Endothelial cell of umbilical vein (primary cell): Measurements from ENCODE around the gene RARRES1. TPM values are rescaled to one million over a fixed set of nuclear protein-coding genes. Genes with fewer than 3 reads are reported as not detected.

Experiments
- BruUV-seq: library from RNA; stranded (reverse); fragments of 400-500 nt; replicated peaks from 2 replicates; lab custom pipeline; 2021; lab: Mats Ljungman, UMichigan
- CTCF ChIA-PET: fragments of 300-600, 350-600 bp; sonication (Branson Sonifier 250); formaldehyde crosslinking; loops from one replicate; lab custom pipeline; 2021; ENCODE audit warnings: antibody characterized with exemption, inconsistent platforms; lab: Charles Lee
- POLR2A ChIA-PET: fragments of 300-600, 350-600 bp; sonication (Branson Sonifier 250); formaldehyde crosslinking; loops from one replicate; lab custom pipeline; 2021; ENCODE audit warnings: antibody characterized with exemption, inconsistent platforms; lab: Charles Lee
- DNase-seq: peaks from one replicate; pipeline ENCODE4 v3.0.0-alpha.2; 2011; ENCODE audit warnings: low read depth, low spot score
- FAIRE-seq: peaks from 2 replicates; lab custom pipeline; 2011; peaks lifted over from hg19 to GRCh38; lab: Jason Lieb, UNC
- H2AFZ ChIP-seq: 2 replicates; pipeline ENCODE4 v1.6.0; 2012; ENCODE audit warnings: low read depth, low read length, control low read depth, inconsistent platforms
- H3K27ac ChIP-seq: 2 replicates; pipeline ENCODE4 v1.5.1; 2011; ENCODE audit warnings: low read depth, mild to moderate bottlenecking, control low read depth, low read length, moderate library complexity; ENCODE audit not compliant: insufficient read depth
- H3K27me3 ChIP-seq, 2 experiments: 2 replicates each; pipeline versions ENCODE4 v1.6.0 to v1.6.1; 2011; ENCODE audit warnings: low read length in 2 of 2, mixed read lengths in 1 of 2; ENCODE audit not compliant: control insufficient read depth in 2 of 2, insufficient read depth in 2 of 2
- H3K36me3 ChIP-seq, 2 experiments: 2 replicates in 1 of 2; 3 replicates in 1 of 2; pipeline ENCODE4 v1.5.1; 2011; ENCODE audit warnings: low read length in 2 of 2, mild to moderate bottlenecking in 1 of 2, moderate library complexity in 1 of 2; ENCODE audit not compliant: control insufficient read depth in 2 of 2, insufficient read depth in 2 of 2; ENCODE audit errors: extremely low read depth in 1 of 2
- H3K4me1 ChIP-seq: 3 replicates; pipeline ENCODE4 v1.5.1; 2011; ENCODE audit warnings: mild to moderate bottlenecking, low read length; ENCODE audit not compliant: control insufficient read depth, insufficient read depth; ENCODE audit errors: extremely low read depth
- H3K4me2 ChIP-seq: 2 replicates; pipeline ENCODE4 v1.6.1; 2011; ENCODE audit warnings: low read length, control low read depth, mixed read lengths; ENCODE audit not compliant: insufficient read depth
- H3K4me3 ChIP-seq, 3 experiments: fragments of 200-600 bp in 1 of 3; sonication (generic), shearing (Covaris generic) in 1 of 3; replicated peaks in 1 of 3; 2 replicates each; pipeline ENCODE4 v1.5.1; 2011 to 2016; ENCODE audit warnings: control low read depth in 3 of 3, low read length in 3 of 3, mild to moderate bottlenecking in 2 of 3, inconsistent platforms in 1 of 3, low read depth in 1 of 3, moderate library complexity in 1 of 3; ENCODE audit not compliant: insufficient read depth in 1 of 3
- H3K79me2 ChIP-seq: 2 replicates; pipeline ENCODE4 v1.6.0; 2012; ENCODE audit warnings: low read length, inconsistent platforms; ENCODE audit not compliant: control insufficient read depth, insufficient read depth
- H3K9ac ChIP-seq: replicated peaks from 2 replicates; pipeline ENCODE3; 2011; ENCODE audit warnings: low read length, control low read depth; ENCODE audit not compliant: insufficient read depth; ENCODE audit errors: extremely low read depth
- H3K9me1 ChIP-seq: replicated peaks from 3 replicates; pipeline ENCODE4 v1.6.0; 2011; ENCODE audit warnings: mild to moderate bottlenecking, low read length; ENCODE audit not compliant: control insufficient read depth, insufficient read depth; ENCODE audit errors: extremely low read depth
- H3K9me3 ChIP-seq: replicated peaks from 2 replicates; pipeline ENCODE4 v1.5.1; 2012; ENCODE audit warnings: low read length, inconsistent platforms; ENCODE audit not compliant: control insufficient read depth, insufficient read depth
- H4K20me1 ChIP-seq: replicated peaks from 2 replicates; pipeline ENCODE3; 2011; ENCODE audit warnings: mild to moderate bottlenecking, low read length; ENCODE audit not compliant: control insufficient read depth, insufficient read depth; ENCODE audit errors: extremely low read depth
- CTCF ChIP-seq, 2 donors: IDR thresholded peaks; 1 replicate in 1 of 2; 2 replicates in 1 of 2; pipeline ENCODE4 v1.5.1; 2011; ENCODE audit warnings: low read length in 2 of 2, mild to moderate bottlenecking in 2 of 2, moderate library complexity in 2 of 2, control low read depth in 1 of 2, inconsistent platforms in 1 of 2, low read depth in 1 of 2; ENCODE audit not compliant: insufficient read depth in 1 of 2; ENCODE audit errors: extremely low read depth in 1 of 2
- EZH2 ChIP-seq: IDR thresholded peaks from 2 replicates; pipeline ENCODE4 v1.6.1; 2012; ENCODE audit warnings: borderline replicate concordance, low read depth, mild to moderate bottlenecking, moderate library complexity, low read length, inconsistent platforms; ENCODE audit not compliant: severe bottlenecking
- FOS ChIP-seq: IDR thresholded peaks from 2 replicates; pipeline ENCODE4 v1.6.1; 2011; ENCODE audit warnings: mild to moderate bottlenecking, low read length, moderate library complexity, borderline replicate concordance; ENCODE audit not compliant: insufficient read depth
- GATA2 ChIP-seq: IDR thresholded peaks from 2 replicates; pipeline ENCODE4 v1.7.0; 2011; ENCODE audit warnings: low read depth, mild to moderate bottlenecking, moderate library complexity, mixed read lengths, low read length; ENCODE audit not compliant: insufficient read length, insufficient read depth
- JUN ChIP-seq: IDR thresholded peaks from 2 replicates; pipeline ENCODE4 v1.6.1; 2011; ENCODE audit warnings: borderline replicate concordance, low read depth; ENCODE audit not compliant: insufficient read length, insufficient read depth
- MAX ChIP-seq: IDR thresholded peaks from 2 replicates; pipeline ENCODE4 v1.6.1; 2011; ENCODE audit not compliant: insufficient read depth, insufficient read length
- MYC ChIP-seq: IDR thresholded peaks from one replicate; pipeline ENCODE4 v1.6.1; 2011; ENCODE audit warnings: mild to moderate bottlenecking, low read depth, low read length
- POLR2A ChIP-seq: IDR thresholded peaks from 2 replicates; pipeline ENCODE4 v1.6.1; 2012; ENCODE audit warnings: low read depth, mild to moderate bottlenecking, control low read depth, low read length
- POLR2AphosphoS5 ChIP-seq: IDR thresholded peaks from 2 replicates; pipeline ENCODE4 v1.6.1; 2012; ENCODE audit warnings: low read depth, mild to moderate bottlenecking, control low read depth, low read length, moderate library complexity; ENCODE audit not compliant: insufficient read depth
- dilution Hi-C: fragments of 300-500 bp; cut with MboI; formaldehyde crosslinking; loops from one replicate; pipeline ENCODE4 v1.15.0; 2019; ENCODE audit warnings: low sequenced_read_pairs; ENCODE audit not compliant: extremely low pct_ligation_motif_present
- intact Hi-C: fragments of 100-400 bp; cut with micrococcal nuclease; formaldehyde crosslinking; loops from one replicate; pipeline ENCODE4 v1.10.0; 2022
- polyA plus RNA-seq, 4 experiments: library from polyadenylated mRNA; depleted of rRNA in 3 of 4; stranded (reverse) in 3 of 4; unstranded in 1 of 4; fragments of >200 nt; gene quantifications; 2 replicates each; pipeline versions ENCODE4 v1.2.1 to v1.2.3, GENCODE V29; 2011 to 2012; ENCODE audit warnings: missing spikeins in 1 of 4
- total RNA-seq: library from RNA; stranded (reverse); gene quantifications from 2 replicates; pipeline ENCODE4 v1.2.3, GENCODE V29; 2021

RARRES1 gene
- total and polyA plus RNA-seq, 2 donors (not counting 3 experiments of a cell fraction or from before 2014, with no cell fraction given), result 0.98 to 1.5 TPM

GRCh38 chr3:158747417-158747816 lies 15.2 kb upstream of the RARRES1 start:
- Histone ChIP-seq H2AFZ (no peak overlapping the region), H3K4me3 (no peak overlapping the region), H3K4me2 (no peak overlapping the region), H3K36me3 (no peaks in the 10 kb centered on the region), H3K27me3 (no peaks in the 10 kb centered on the region), H3K9me3 (no peaks in the 10 kb centered on the region), H3K9ac (no peak overlapping the region), H3K9me1 (no peaks in the 10 kb centered on the region), H3K79me2 (no peaks in the 10 kb centered on the region), H4K20me1 (no peaks in the 10 kb centered on the region), H3K4me1 (peaks cover 4% of the 10 kb centered on the region), H3K27ac (no peak overlapping the region)
- dilution Hi-C loops (no loop called here), intact Hi-C loops (no loop called here)
- ChIA-PET CTCF (interaction anchor here (0.9 kb wide), 1 partner anchor 42 kb away, joined by 3 read pairs; no protein-coding TSS in a partner anchor), POLR2A (no interaction called here)
- BruUV-seq, result no TSS peak
- DNase-seq (no peak), FAIRE-seq (no peak)
- TF ChIP-seq JUN (no peak), MAX (no peak), GATA2 (no peak), FOS (no peak), EZH2 (no peak), POLR2AphosphoS5 (no peak), MYC (no peak), POLR2A (no peak), CTCF (IDR thresholded peaks at IDR 0.05; ENCODE audit: extremely low read depth in 1 of 2, insufficient read depth in 1 of 2, low read depth in 1 of 2, low read length in 2 of 2) (no peak)
